ENCODE results near the gene SULT2B1.

- no peak for TF ChIP-seq HDAC2 (IDR thresholded peaks at IDR 0.05)
- TF ChIP-seq POLR2A (IDR thresholded peaks at IDR 0.05; ENCODE audit: low read length): no peak
- no peak for TF ChIP-seq CTCF (IDR thresholded peaks at IDR 0.05)
- no peak for TF ChIP-seq CEBPB (IDR thresholded peaks at IDR 0.05)
- no peak for TF ChIP-seq RCOR1 (IDR thresholded peaks at IDR 0.05; ENCODE audit: low read depth, low read length)
- TF ChIP-seq, protein P1, sequence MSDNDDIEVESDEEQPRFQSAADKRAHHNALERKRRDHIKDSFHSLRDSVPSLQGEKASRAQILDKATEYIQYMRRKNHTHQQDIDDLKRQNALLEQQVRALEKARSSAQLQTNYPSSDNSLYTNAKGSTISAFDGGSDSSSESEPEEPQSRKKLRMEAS (IDR thresholded peaks at IDR 0.05): no peak
- TF ChIP-seq JUNB (IDR thresholded peaks at IDR 0.05): no peak
- TF ChIP-seq RARB (CRISPR knock-in tag; IDR thresholded peaks at IDR 0.05): no peak
- no peak for TF ChIP-seq EP300 (IDR thresholded peaks at IDR 0.05)
These were observed 44.9 kb downstream of the SULT2B1 start for GRCh38 chr19:48596679-48597465.

Measured in A549 (cell line).